Embryonic facial prominence (tissue), 1 donor: ENCODE measurements around the gene CALML6.

ENCODE experiments used
- DNase-seq: peaks from one replicate; pipeline ENCODE4 v3.0.0-alpha.2; 2016; ENCODE audit errors: extremely low spot score

Gene CALML6

DNA sequence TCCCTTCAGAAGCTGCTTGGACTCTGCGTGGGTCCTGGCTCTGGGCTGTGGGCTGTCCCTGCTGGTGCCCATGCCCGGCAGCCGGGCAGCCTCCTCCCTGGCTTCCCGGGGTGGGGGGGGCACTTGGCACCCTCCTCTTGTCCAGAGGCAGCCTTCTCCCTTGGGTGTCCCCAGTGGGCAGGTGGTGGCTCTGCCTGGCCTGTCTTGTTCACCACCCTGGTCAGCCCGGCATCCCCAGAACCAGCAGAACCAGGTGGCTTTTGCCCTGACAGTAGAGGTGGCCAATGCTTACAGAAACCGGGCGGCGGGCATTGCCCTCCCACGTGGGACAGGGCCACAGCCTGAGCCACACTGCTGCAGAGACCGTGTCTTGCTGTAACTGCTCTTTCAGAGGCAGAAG, 50.5 kb downstream of the CALML6 start:
- no peak for DNase-seq

- DNase-seq, result no peak
Observed at GRCh38 chr1:1966071-1966740, 51.1 kb downstream of the CALML6 start.
